ENCODE results near the gene TSPAN9. TPM values are rescaled to one million over a fixed set of nuclear protein-coding genes. Genes with fewer than 3 reads are reported as not detected.

The TSPAN9 gene
- total RNA-seq, 2 donors from 2014 or later, result 41.9 to 50.0 TPM

GRCh38 chr12:3149515-3150307 lies 72.5 kb downstream of the TSPAN9 start:
- TF ChIP-seq, protein P1, sequence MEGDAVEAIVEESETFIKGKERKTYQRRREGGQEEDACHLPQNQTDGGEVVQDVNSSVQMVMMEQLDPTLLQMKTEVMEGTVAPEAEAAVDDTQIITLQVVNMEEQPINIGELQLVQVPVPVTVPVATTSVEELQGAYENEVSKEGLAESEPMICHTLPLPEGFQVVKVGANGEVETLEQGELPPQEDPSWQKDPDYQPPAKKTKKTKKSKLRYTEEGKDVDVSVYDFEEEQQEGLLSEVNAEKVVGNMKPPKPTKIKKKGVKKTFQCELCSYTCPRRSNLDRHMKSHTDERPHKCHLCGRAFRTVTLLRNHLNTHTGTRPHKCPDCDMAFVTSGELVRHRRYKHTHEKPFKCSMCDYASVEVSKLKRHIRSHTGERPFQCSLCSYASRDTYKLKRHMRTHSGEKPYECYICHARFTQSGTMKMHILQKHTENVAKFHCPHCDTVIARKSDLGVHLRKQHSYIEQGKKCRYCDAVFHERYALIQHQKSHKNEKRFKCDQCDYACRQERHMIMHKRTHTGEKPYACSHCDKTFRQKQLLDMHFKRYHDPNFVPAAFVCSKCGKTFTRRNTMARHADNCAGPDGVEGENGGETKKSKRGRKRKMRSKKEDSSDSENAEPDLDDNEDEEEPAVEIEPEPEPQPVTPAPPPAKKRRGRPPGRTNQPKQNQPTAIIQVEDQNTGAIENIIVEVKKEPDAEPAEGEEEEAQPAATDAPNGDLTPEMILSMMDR (IDR thresholded peaks at IDR 0.05), result no peak
- TF ChIP-seq POLR2A (IDR thresholded peaks at IDR 0.05), result no peak
- no peak for TF ChIP-seq POLR2AphosphoS5 (IDR thresholded peaks at IDR 0.05)
- Histone ChIP-seq H3K4me1 (replicated peaks) (peaks cover 17% of the 10 kb centered on the region), H3K9me3 (no peaks in the 10 kb centered on the region), H3K27ac (no peak overlapping the region), H3K27me3 (replicated peaks; ENCODE audit: insufficient read depth) (no peaks in the 10 kb centered on the region), H3K36me3 (no peaks in the 10 kb centered on the region), H3K4me3 (no peak overlapping the region)
- intact Hi-C loops (cut with DNase I), result no loop called here
- no peak for DNase-seq (ENCODE audit: low spot score)
- 61% methylated on average over 10 of the region's 10 CpGs for WGBS

DNA sequence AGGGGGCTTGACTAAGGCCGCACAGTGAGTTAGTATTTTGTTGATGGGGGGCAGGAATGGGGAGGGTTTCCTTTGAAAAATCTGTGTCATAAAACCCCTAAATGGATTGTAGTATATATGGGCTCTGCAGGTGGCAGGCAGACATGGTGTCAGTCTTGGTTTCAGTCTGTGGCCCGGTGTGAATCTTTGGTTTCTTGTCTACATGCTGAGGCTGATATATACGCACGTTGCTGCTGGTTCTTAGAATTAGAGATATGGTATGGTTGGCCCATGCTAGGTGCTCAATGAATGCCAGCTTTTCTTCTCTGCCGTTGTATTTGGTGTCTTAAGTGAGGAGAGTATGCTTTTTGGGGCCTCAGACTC lies 73.1 kb downstream of the TSPAN9 start:
- TF ChIP-seq POLR2AphosphoS5 (IDR thresholded peaks at IDR 0.05), result no peak
- TF ChIP-seq, protein P1 (IDR thresholded peaks at IDR 0.05), result no peak
- TF ChIP-seq POLR2A (IDR thresholded peaks at IDR 0.05), result no peak
- no peaks in the 10 kb centered on the region for H3K36me3 ChIP-seq
- WGBS, result 49% methylated on average over 5 of the region's 5 CpGs
- intact Hi-C loops (cut with DNase I), result no loop called here
- H3K9me3 ChIP-seq, result no peaks in the 10 kb centered on the region
- no peak for DNase-seq (ENCODE audit: low spot score)
- H3K27me3 ChIP-seq (replicated peaks; ENCODE audit: insufficient read depth), result no peaks in the 10 kb centered on the region
- H3K27ac ChIP-seq, result no peak overlapping the region
- H3K4me3 ChIP-seq, result no peak overlapping the region
- H3K4me1 ChIP-seq (replicated peaks), result peaks cover 17% of the 10 kb centered on the region

DNA sequence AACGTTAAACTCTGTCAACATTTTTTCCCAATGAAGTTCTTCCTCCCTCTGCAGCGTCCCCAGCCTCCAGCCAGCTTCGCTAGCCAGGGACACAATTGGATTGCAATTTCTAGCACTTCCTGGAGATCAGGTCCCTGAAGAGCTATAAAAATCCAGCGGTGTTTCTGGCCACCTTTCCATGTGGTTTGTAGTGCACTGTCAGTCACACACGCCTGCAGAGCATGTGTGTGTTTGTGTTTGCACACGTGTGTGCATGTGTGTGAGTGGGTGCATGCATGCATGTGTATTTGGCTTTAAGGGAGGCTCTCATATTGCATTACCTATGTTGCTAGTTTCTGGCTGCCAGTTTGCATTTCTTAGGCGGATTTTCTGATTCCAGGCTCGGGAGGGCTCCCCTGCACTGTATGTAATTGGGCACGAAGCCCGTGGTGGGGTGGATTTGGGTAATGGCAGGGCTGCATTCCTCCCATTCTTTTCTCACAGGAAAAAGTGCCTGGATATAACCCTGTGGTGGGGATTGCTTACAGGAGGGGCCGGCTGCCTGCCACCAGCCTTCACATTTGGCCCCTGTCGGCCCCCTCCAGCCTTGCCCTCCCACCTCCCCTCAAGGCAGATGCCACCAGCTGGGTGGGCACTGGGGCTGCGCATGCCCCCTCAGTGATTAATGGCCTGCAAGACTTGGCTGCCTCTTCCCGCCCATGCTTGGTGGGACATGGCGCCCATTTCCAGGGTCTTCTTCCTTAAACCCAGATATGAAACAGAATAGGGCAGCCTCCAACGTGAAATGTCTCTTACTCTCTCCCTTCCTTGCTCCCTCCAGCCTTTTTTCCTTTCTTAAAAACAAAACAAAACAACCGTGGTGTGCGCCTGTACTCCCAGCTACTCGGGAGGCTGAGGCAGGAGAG lies 74.0 kb downstream of the TSPAN9 start:
- WGBS, result 41% methylated on average over 19 of the region's 19 CpGs
- no peak for TF ChIP-seq POLR2A (IDR thresholded peaks at IDR 0.05)
- TF ChIP-seq POLR2AphosphoS5 (IDR thresholded peaks at IDR 0.05), result peak; percentile 44
- TF ChIP-seq, protein P1 (IDR thresholded peaks at IDR 0.05), result no peak
- no peak for DNase-seq (ENCODE audit: low spot score)
- no peak overlapping the region for H3K4me3 ChIP-seq
- no peak overlapping the region for H3K27ac ChIP-seq
- H3K4me1 ChIP-seq (replicated peaks), result peaks cover 17% of the 10 kb centered on the region
- H3K9me3 ChIP-seq, result no peaks in the 10 kb centered on the region
- no peaks in the 10 kb centered on the region for H3K36me3 ChIP-seq
- no peaks in the 10 kb centered on the region for H3K27me3 ChIP-seq (replicated peaks; ENCODE audit: insufficient read depth)
- intact Hi-C loops (cut with DNase I), result no loop called here

GRCh38 chr12:3152011-3152511 lies 74.9 kb downstream of the TSPAN9 start:
- peaks cover 17% of the 10 kb centered on the region for H3K4me1 ChIP-seq (replicated peaks)
- no peaks in the 10 kb centered on the region for H3K27me3 ChIP-seq (replicated peaks; ENCODE audit: insufficient read depth)
- no peak for DNase-seq (ENCODE audit: low spot score)
- H3K9me3 ChIP-seq, result no peaks in the 10 kb centered on the region
- WGBS, result 65% methylated on average over 5 of the region's 5 CpGs
- intact Hi-C loops (cut with DNase I), result no loop called here
- TF ChIP-seq, protein P1 (IDR thresholded peaks at IDR 0.05), result no peak
- TF ChIP-seq POLR2A (IDR thresholded peaks at IDR 0.05) (no peak), POLR2AphosphoS5 (IDR thresholded peaks at IDR 0.05) (no peak)
- H3K27ac ChIP-seq, result no peak overlapping the region
- H3K36me3 ChIP-seq, result no peaks in the 10 kb centered on the region
- no peak overlapping the region for H3K4me3 ChIP-seq
